A204.1 (cell line): ENCODE data around the gene PLK3.
"Not testable (repeated sequence)": the region's sequence is repeated elsewhere in the genome, so short reads cannot be mapped to it uniquely, and the experiment has no call there.

Experiments
- FAIRE-seq: peaks from 2 replicates; lab custom pipeline; 2012; peaks lifted over from hg19 to GRCh38; lab: Jason Lieb, UNC

PLK3 gene

GRCh38 chr1:44828003-44828651 lies 27.9 kb downstream of the PLK3 start:
- FAIRE-seq: no peak

- FAIRE-seq: no peak
Measured at GRCh38 chr1:44828841-44829440, 28.8 kb downstream of the PLK3 start.

- FAIRE-seq: no peak
Measured at GRCh38 chr1:44829506-44830384, 29.6 kb downstream of the PLK3 start.

GRCh38 chr1:44830900-44831304 lies 30.7 kb downstream of the PLK3 start:
- no peak for FAIRE-seq

GRCh38 chr1:44831516-44831915 lies 31.3 kb downstream of the PLK3 start:
- no peak for FAIRE-seq

- no peak for FAIRE-seq
Measured at GRCh38 chr1:44832056-44832705, 32.0 kb downstream of the PLK3 start.

- no peak for FAIRE-seq
Measured at GRCh38 chr1:44834328-44834727, 34.2 kb downstream of the PLK3 start.

- FAIRE-seq: no peak
Measured at GRCh38 chr1:44835738-44836675, 35.8 kb downstream of the PLK3 start.

GRCh38 chr1:44838294-44838693 lies 38.1 kb downstream of the PLK3 start:
- not testable (repeated sequence) for FAIRE-seq

- no peak for FAIRE-seq
Measured at GRCh38 chr1:44839576-44839975, 39.4 kb downstream of the PLK3 start.

GRCh38 chr1:44842486-44842861 lies 42.3 kb downstream of the PLK3 start:
- FAIRE-seq: no peak

- FAIRE-seq: no peak
Measured at GRCh38 chr1:44842862-44843655, 42.9 kb downstream of the PLK3 start, which contains the start of gene PTCH2. Gene PTCH2, minus strand, starts transcription at chr1:44843253. Its CDS starts 321 bp downstream, at chr1:44842932.

GRCh38 chr1:44846985-44847384 lies 46.8 kb downstream of the PLK3 start:
- FAIRE-seq: no peak

GRCh38 chr1:44847845-44848244 lies 47.7 kb downstream of the PLK3 start:
- no peak for FAIRE-seq

- FAIRE-seq: no peak
Measured at GRCh38 chr1:44848456-44849181, 48.4 kb downstream of the PLK3 start.

- no peak for FAIRE-seq
Measured at GRCh38 chr1:44849575-44850132, 49.5 kb downstream of the PLK3 start.

GRCh38 chr1:44851308-44851707 lies 51.1 kb downstream of the PLK3 start:
- no peak for FAIRE-seq

- no peak for FAIRE-seq
Measured at GRCh38 chr1:44853201-44853600, 53.0 kb downstream of the PLK3 start.

- no peak for FAIRE-seq
Measured at GRCh38 chr1:44854970-44855369, 54.8 kb downstream of the PLK3 start.
